ENCODE data around the gene NBPF20. TPM values are rescaled to one million over a fixed set of nuclear protein-coding genes. Genes with fewer than 3 reads are reported as not detected.

The NBPF20 gene
- total RNA-seq: 1.8 and 4.3 TPM in 2 replicates

GRCh38 chr1:145425436-145426029, at the start of gene NBPF20:
NBPF20 (minus strand) TSS chr1:145425603; CDS start chr1:145405272, 20,331 bp downstream.

Small RNAs within 50 kb of the gene (small RNA-seq; reads per million reads assigned to genes)
- 13.5 reads per million, percentile 96 among the genes with 10 or more reads in this experiment for gene RF00003 (ENCODE audit: low replicate concordance)

Other genes with a start within 250 kb of the NBPF20 start
- gene PPIAL4D, start 183.4 kb downstream of the NBPF20 start, total RNA-seq: not detected in 2 replicates
- gene GPR89A, start 182.4 kb upstream of the NBPF20 start, total RNA-seq: 40.2 and 51.6 TPM in 2 replicates